Central memory CD4-positive, alpha-beta T cell (primary cell): ENCODE data around the gene ADAMTS7.
"Not testable (repeated sequence)": the region's sequence is repeated elsewhere in the genome, so short reads cannot be mapped to it uniquely, and the experiment has no call there.

Experiments used
- DNase-seq: peaks from one replicate; pipeline ENCODE4 v3.0.0; 2022

Gene ADAMTS7

GRCh38 chr15:78828920-78829319 lies 17.7 kb upstream of the ADAMTS7 start:
- no peak for DNase-seq

- no peak for DNase-seq
These were observed 11.2 kb upstream of the ADAMTS7 start for GRCh38 chr15:78822514-78822913.

- no peak for DNase-seq
These were observed 540 bp upstream of the ADAMTS7 start for GRCh38 chr15:78811825-78812183.

DNA sequence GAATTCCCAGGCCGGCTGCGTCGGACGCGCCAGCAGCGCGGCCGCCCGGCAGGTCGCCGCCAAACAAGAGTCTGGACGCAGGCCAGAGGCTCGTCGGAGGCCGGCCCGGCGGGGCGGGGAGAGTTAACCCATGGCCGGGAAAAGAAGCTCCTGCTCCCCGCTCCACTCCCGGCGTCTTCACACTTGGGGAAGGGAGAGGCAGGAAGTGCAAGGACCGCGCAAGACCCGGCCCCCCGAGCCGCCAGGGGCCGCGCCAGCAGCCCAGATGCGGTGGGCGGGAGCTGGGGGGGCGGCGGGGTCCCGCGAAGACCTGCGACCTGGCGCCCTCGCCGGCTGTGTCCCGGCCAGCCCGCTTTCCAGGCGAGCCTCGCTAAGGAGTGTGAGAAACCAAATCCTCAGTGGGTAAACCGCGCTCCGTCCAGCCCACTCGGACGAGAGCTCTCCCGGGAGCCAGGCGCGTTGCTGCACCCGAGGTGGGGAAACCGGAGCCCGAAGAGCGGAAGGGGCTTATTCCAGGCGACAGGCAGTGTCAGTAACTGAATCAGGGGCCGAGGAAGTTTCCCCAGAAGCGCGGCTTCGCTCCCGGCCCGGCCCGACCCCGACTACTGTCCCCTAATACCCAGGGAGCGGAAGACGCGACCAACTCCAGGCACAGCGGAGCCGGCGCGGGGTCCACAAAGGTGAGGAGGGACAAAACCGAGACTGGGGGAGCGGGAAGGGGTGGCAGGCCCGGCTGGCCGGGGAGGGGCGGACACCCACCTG lies 721 bp downstream of the ADAMTS7 start:
- DNase-seq = no peak

DNA sequence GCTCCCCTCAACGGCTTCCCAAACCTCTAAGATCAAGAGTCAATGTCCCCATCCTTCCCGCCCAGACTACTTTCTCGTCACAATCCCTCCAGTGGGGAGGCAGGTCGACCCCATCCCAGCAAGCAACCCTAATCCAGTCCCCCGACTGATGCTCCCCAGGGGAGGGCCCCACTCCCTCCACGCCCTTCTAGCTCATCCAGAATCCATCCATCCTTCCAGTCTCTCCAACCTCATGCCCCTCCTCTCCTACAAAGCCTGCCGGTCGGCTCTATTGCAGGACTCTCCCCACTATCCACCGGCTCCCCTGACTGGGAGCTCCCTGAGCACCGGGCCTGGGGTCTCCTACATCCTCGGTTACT lies 1.3 kb downstream of the ADAMTS7 start:
- DNase-seq = no peak

DNA sequence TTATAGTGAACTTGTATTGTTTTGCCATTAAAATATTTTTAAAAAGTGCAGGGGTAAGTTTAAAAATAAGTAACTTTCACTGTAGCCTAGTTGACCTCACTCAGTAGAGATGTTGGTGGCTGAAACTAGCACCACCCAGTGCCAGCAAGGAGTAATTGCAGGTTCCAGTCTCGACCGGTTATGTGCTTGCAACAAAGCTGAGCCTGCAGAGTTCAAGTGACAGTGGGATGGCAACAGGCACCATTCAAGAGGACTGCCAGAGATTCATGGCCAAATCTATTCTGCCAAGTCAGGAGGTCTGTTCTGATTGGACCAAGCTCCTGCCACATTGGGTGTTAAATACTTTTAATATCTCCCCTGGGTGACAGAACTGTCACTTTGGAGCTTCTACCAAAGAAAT lies 2.7 kb downstream of the ADAMTS7 start:
- no peak for DNase-seq

GRCh38 chr15:78807359-78807758 lies 3.9 kb downstream of the ADAMTS7 start:
- DNase-seq = no peak

- no peak for DNase-seq
These were observed 6.9 kb downstream of the ADAMTS7 start for GRCh38 chr15:78804391-78804792.

DNA sequence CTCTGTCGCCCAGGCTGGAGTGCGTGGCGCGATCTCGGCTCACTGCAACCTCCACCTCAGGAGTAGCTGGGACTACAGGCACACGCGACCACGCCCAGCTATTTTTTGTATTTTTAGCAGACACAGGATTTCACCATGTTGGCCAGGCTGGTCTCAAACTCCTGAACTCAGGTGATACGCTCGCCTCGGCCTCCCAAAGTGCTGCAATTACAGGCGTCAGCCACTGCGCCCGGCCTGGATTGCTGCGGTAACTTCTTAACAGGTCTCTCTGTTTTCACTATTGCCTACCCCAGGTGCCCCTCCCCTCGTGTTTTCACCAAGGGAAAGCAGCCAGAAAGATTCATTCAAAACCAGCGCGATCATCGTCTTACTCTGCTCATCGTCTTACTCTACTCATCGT lies 10.5 kb downstream of the ADAMTS7 start:
- DNase-seq = no peak

GRCh38 chr15:78800189-78800588 lies 11.1 kb downstream of the ADAMTS7 start:
- no peak for DNase-seq

DNA sequence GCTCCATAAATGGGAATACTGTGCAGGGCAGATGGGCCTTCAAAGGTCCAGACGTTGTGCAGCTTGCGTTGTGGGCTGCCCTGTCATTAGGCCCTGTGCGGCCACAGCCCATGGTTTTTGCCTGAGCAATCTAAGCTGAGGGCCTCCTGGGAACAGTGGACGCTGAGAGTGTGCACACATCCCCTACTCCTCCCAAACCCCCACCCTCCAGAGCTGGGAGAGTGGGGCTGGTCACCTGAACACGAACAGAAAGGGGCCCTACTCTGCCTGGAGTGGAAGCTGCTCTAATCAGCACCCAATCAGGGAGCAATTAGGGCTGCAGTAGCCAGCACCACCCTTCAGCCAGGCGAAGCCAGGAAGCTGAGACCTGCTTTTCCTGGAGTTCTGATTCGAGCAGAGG lies 12.2 kb downstream of the ADAMTS7 start:
- not testable (repeated sequence) for DNase-seq

DNA sequence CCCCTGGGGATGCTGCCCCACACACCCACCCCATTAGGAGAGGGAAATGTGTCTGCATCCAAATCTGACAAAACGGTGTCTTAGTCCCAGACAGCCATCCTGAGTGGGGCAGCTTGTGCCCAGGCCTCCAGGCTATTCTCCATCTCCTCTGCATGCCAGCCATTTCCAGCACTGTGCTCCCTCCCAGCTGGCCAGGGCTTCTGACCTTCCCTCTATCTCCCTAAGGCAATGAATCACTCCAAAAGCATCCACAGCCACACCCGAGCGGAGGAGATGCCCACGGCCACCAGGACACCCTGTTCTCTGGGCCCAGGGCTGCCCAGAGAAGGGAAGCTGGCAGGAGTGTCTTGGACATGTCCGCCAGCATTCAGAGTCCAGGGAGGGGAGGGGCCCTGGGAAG lies 12.9 kb downstream of the ADAMTS7 start:
- DNase-seq = not testable (repeated sequence)

DNA sequence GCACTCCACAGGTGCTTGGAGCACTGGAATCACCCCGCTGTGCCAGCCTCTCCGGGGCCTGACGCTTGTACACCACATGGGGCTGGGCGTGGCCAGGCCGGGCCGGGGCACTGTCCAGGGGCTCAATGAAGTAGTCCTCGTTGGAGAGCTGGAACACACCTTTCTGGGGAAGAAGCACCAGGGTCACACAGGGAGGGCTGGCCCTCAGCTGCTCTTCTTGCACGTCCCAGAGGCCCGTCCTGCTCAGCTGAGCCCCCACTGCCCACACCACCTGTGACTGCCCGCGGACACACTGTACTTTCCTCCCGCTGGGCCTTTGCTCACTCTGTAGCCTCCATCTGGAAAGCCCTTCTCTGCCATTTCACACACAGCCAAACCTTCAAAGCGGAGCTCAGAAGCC lies 13.3 kb downstream of the ADAMTS7 start:
- no peak for DNase-seq

- no peak for DNase-seq
These were observed 14.8 kb downstream of the ADAMTS7 start for GRCh38 chr15:78796510-78796909.

DNA sequence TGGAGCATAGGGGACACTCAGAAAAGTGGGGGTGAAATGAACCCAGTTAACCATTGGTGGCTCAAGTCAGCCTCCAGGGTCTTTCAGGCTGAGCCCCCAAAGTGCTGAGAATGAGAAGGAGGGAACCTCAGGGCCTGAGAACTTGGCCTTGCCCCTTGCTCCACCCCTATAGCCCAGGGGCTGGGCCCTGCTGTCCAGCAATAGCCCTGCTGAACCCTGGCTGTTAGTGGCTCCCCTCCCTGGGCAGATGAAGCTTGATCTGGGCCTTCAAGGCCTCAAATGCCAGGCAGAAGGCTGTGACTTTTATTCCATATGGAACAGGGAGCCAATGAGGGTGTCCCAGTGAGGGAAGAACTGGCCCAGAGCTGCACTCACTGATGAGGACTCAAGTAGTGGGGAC lies 16.2 kb downstream of the ADAMTS7 start:
- DNase-seq = no peak

GRCh38 chr15:78794446-78794845 lies 16.8 kb downstream of the ADAMTS7 start:
- DNase-seq = not testable (repeated sequence)

GRCh38 chr15:78791357-78791756 lies 19.9 kb downstream of the ADAMTS7 start:
- DNase-seq = no peak

DNA sequence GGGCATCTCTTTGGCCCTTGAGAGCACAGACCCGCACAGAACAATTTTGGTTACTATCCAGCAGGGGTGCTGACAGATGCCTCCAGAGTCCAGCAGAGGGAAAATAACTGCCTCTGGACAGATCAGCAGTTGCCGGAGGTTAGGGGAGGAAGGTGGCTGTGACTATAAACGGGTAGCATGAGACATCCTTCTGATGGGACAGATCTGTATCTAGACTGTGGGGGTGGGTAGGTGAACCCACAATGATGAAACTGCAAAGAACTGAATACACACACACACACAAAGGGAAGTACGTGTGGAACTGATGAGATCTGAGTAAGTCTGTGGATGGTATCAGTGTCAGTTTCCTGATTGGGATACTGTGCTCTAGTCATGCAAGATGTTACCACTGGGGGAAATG lies 21.2 kb downstream of the ADAMTS7 start:
- no peak for DNase-seq

DNA sequence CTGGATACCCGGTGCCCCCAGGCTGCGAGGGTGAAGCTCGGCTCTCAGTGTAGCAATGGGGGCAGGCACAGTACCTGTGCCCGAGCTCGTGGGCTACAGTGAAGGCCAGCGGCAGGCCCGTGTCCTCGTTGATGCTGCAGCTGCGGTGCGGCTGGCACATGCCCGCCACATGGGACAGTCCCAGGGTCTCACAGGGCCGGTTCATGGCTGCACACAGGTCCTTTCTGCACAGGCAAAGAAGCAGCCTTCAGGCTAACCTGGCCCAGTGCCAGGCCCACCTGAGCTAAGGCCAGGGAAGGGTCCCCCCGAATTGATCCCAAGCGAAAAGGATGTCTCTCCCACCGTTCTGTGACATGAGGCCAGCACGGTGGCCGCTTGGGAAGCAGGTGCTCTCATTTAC lies 21.6 kb downstream of the ADAMTS7 start:
- no peak for DNase-seq

GRCh38 chr15:78788016-78788660 lies 23.1 kb downstream of the ADAMTS7 start:
- no peak for DNase-seq

DNA sequence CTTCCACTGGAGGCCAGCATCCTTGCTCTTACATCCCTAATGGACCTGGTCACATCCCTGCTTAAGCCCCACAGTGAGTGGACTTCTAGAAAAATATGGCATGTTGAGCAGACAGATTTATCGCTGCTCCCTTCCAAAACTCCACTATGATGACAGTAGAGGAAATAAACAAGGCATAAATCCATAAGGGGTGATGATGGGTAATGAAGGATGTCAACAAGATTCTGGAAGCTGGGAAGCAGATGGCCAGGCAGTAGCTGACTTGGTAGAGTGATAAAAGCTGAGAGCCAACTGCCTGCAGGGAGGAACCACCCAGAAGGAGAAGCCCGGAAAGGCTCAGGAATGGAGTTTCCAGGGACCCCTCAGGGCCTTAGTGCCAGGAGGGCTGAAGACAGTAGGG lies 28.9 kb downstream of the ADAMTS7 start:
- DNase-seq = not testable (repeated sequence)

- DNase-seq = not testable (repeated sequence)
These were observed 29.9 kb downstream of the ADAMTS7 start for GRCh38 chr15:78781381-78781780.

DNA sequence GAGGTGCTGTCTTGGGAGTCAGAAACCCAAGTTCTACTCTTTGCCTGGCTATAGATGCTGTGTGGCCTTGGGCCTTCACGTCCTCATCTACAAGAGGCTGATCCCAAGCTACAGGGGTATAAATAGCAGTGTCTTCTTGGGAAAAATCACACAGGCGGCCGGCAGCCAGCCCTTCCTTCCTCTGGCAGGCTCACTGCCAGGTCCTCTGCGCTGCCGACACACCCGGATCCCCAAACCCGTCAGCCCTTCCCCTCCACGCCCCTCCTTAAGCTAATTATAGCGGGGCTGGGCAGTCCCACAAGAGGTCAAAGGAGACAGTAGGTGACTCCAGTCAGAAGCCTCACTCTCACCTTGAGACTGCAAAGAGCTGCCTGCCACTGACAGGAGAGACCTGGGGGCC lies 31.3 kb downstream of the ADAMTS7 start:
- not testable (repeated sequence) for DNase-seq

GRCh38 chr15:78779176-78779785 lies 32.0 kb downstream of the ADAMTS7 start:
- not testable (repeated sequence) for DNase-seq
